Bronchial epithelial cell (primary cell): Measurements from ENCODE around the gene LRMDA. TPM values are rescaled to one million over a fixed set of nuclear protein-coding genes. Genes with fewer than 3 reads are reported as not detected.

Source experiments
- DNase-seq: peaks from one replicate; pipeline ENCODE4 v3.0.0-alpha.2; 2010; ENCODE audit warnings: low read depth
- FAIRE-seq: peaks from 2 replicates; lab custom pipeline; 2011; peaks lifted over from hg19 to GRCh38; lab: Jason Lieb, UNC
- H3K27me3 ChIP-seq: 2 replicates; pipeline ENCODE4 v1.5.1; 2011; ENCODE audit warnings: low read length; ENCODE audit not compliant: control insufficient read depth, insufficient read depth
- H3K36me3 ChIP-seq: 2 replicates; pipeline ENCODE4 v1.5.1; 2011; ENCODE audit warnings: low read length; ENCODE audit not compliant: control insufficient read depth, insufficient read depth
- H3K4me3 ChIP-seq: 2 replicates; pipeline ENCODE4 v1.5.1; 2011; ENCODE audit warnings: mild to moderate bottlenecking, low read depth, low read length, control low read depth
- total RNA-seq: library from RNA; depleted of rRNA; stranded (reverse); fragments of >200 nt; gene quantifications from 2 replicates; pipeline ENCODE4 v1.2.1, GENCODE V29; 2014
- TF ChIP-seq, protein P1 (sequence below): IDR thresholded peaks from 2 replicates; pipeline ENCODE4 v1.5.1; 2011; ENCODE audit warnings: mild to moderate bottlenecking, moderate library complexity, low read length, control low read depth, inconsistent platforms; ENCODE audit not compliant: insufficient read depth, severe bottlenecking

Gene LRMDA
- total RNA-seq, 1 donor from 2014 or later = 1.6 TPM

DNA sequence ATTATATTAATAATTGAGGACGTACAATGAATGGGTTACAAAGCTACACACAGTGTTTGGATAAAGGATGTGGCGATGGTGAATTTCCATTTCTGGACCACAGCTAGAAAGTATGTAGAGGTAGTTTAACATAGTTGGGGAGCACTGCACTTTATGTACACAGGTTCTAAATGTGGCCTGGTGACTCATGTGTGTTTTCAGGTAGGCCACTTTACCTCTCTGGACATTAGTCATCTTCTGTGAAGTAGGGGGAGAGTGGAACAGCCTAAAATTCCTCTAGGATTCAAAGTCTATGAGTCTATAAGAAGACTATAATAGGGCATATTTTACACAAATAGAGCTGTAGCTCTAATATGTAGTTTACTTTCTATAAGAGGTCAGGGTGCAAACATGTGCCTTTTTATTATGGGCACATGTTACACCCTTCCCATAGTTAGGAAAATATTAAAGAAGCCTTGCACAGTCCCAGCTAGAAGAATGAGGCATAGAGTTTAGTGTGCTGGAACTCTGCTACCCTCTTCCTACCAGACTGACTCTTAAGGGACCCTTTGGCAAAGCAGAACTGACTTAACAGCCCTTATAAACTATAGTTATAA is 594.9 kb downstream of the LRMDA start:
- TF ChIP-seq, protein P1, sequence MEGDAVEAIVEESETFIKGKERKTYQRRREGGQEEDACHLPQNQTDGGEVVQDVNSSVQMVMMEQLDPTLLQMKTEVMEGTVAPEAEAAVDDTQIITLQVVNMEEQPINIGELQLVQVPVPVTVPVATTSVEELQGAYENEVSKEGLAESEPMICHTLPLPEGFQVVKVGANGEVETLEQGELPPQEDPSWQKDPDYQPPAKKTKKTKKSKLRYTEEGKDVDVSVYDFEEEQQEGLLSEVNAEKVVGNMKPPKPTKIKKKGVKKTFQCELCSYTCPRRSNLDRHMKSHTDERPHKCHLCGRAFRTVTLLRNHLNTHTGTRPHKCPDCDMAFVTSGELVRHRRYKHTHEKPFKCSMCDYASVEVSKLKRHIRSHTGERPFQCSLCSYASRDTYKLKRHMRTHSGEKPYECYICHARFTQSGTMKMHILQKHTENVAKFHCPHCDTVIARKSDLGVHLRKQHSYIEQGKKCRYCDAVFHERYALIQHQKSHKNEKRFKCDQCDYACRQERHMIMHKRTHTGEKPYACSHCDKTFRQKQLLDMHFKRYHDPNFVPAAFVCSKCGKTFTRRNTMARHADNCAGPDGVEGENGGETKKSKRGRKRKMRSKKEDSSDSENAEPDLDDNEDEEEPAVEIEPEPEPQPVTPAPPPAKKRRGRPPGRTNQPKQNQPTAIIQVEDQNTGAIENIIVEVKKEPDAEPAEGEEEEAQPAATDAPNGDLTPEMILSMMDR = no peak
- FAIRE-seq (no peak), DNase-seq (peak; percentile 80)
- no peaks in the 10 kb centered on the region for H3K27me3 ChIP-seq
- H3K36me3 ChIP-seq = no peaks in the 10 kb centered on the region
- no peak overlapping the region for H3K4me3 ChIP-seq

DNA sequence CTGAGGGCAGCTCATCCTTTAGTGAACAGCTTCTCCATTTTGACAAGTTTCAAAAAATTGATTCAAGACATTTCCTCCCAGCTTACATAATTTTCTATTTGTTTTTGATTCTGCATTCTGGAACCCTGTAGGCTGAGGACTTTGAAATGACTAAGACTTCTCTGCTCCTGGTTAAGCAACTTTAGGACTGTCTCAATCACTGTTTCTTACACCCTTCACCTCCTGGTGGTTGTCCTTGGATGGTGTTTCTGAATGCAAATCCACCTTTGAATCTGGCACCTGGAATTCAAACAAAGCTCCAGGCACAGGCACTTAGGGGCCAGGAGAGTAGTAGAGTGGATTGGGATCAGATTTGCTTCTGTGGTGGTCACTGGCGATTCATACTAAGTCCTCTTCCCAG is 595.5 kb downstream of the LRMDA start:
- no peak for FAIRE-seq
- DNase-seq = peak; percentile 33
- H3K27me3 ChIP-seq = no peaks in the 10 kb centered on the region

GRCh38 chr10:76029782-76030181 is 598.4 kb downstream of the LRMDA start:
- no peak overlapping the region for H3K4me3 ChIP-seq
- DNase-seq (no peak), FAIRE-seq (no peak)
- no peaks in the 10 kb centered on the region for H3K27me3 ChIP-seq
- TF ChIP-seq, protein P1 = no peak
- no peaks in the 10 kb centered on the region for H3K36me3 ChIP-seq

More for the DNA sequence above, 595.5 kb downstream of the LRMDA start:
- Histone ChIP-seq H3K4me3 (no peak overlapping the region), H3K36me3 (no peaks in the 10 kb centered on the region)
- TF ChIP-seq, protein P1 = peak; percentile 9

GRCh38 chr10:76031099-76031498 is 599.7 kb downstream of the LRMDA start:
- DNase-seq (no peak), FAIRE-seq (no peak)
- Histone ChIP-seq H3K36me3 (no peaks in the 10 kb centered on the region), H3K4me3 (no peak overlapping the region), H3K27me3 (no peaks in the 10 kb centered on the region)
- TF ChIP-seq, protein P1 = no peak

- Histone ChIP-seq H3K4me3 (no peak overlapping the region), H3K36me3 (no peaks in the 10 kb centered on the region), H3K27me3 (no peaks in the 10 kb centered on the region)
- FAIRE-seq (no peak), DNase-seq (no peak)
- TF ChIP-seq, protein P1 = no peak
These were observed 600.6 kb downstream of the LRMDA start for GRCh38 chr10:76031769-76032699.
